ENCODE data around the gene IGSF21.

IGSF21 gene

DNA sequence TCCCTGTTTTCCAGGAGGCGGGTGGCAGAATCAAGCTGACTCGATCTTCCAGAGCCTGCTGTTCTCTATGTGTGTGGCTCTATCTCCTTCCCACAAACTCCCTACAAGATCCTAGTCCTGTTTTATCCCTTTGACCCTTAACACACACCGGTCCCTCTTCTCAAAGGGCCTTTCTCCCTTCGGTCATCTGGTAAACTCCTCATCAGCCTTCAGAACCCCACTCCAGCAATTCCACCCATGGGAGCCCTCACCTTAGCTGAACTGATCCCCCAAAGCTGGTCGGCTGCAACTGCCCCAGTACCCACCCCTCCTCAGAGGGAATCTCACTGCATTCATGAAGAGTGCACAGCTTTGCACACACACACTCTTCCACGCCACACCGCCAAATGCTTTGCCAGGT is 184.9 kb downstream of the IGSF21 start:
- no peak for DNase-seq

DNA sequence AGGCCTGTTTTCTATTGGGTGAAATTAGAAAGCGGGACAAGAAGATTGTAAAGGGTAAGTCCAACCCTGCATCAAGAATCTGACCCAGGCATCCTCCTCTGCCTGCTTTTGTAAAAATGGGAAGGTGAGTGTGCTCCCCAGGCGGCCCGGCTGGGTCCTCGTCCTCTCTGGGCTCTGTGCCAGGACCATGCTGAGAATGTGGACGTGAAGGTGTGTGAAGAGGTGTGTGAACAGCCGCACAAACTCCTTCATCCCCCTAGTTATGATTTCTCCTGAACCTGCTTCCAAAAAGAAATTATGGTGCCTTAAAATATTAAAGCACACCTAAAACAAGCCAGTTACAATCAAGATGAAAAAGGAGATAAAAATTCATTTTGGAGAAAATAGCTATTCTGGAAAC is 185.7 kb downstream of the IGSF21 start:
- no peak for DNase-seq

DNA sequence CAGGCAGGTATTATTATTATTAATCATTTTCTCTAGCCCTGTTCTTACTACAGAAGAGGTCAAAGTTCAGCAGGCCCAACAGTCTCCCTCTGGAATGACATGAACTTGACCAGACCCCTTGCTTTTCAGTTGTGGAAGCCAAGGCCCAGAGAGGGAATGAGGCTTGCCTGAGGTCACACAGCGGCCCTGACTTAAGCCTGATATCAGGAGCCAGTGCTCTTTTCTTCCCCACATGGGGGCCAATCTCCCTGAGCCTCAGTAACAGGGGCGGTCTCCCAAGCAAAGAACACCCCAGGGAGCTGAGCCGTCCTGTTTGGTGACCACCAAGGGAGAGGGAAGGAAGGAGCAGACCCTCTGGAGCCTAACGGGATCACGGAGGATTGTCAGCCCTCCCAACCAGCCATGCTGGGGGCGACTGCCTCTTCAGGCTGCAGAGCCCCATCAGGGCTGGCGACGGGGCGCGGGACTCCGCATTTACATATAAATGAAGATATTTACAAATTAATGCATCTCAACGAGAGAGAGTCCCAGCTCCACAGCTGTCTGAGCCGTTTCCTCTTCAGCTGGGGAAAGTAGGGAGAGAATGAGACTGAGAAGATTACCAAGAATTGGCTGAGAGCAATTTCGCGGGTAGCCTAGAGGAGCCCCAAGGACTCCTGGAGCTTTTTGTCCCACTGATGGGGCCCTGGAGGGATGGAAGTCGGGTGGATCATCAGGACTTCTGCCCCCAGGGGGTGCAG is 187.0 kb downstream of the IGSF21 start:
- no peak for DNase-seq

DNA sequence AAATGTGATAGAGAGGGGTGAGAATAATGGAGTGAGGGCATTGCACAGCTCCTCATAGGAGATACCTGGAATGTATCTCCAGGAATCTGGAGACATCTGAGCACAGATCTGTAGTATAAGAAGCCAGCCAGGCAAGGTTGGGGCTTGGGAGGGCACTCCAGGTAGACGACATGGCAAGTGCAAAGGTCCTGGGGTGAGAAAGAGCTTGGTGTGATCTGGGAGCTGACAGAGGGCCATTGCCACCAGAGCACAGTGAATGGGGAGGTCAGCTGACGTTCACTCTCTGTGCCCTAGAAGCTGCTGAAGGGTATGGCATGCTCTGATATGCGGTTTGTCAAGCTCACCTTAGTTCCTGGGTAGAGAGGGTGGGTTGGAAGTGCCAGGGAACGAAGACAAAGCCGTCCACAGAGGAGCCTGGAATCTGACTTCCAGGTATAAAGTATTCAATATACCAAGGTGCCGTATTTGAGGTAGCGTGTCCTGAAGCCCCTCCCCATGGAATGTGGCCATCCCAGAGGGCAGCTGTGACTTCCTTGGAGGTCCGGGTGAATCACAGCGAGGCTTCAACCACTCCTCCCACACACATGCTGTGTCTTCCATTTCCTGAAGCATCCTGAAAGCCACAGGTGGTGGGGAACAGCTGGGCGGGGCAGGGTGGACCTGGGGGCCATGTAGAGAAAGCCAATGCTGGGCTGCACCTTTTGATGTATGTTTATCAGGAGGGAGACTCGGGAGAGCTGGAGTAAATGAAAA is 190.5 kb downstream of the IGSF21 start:
- DNase-seq, result no peak

DNA sequence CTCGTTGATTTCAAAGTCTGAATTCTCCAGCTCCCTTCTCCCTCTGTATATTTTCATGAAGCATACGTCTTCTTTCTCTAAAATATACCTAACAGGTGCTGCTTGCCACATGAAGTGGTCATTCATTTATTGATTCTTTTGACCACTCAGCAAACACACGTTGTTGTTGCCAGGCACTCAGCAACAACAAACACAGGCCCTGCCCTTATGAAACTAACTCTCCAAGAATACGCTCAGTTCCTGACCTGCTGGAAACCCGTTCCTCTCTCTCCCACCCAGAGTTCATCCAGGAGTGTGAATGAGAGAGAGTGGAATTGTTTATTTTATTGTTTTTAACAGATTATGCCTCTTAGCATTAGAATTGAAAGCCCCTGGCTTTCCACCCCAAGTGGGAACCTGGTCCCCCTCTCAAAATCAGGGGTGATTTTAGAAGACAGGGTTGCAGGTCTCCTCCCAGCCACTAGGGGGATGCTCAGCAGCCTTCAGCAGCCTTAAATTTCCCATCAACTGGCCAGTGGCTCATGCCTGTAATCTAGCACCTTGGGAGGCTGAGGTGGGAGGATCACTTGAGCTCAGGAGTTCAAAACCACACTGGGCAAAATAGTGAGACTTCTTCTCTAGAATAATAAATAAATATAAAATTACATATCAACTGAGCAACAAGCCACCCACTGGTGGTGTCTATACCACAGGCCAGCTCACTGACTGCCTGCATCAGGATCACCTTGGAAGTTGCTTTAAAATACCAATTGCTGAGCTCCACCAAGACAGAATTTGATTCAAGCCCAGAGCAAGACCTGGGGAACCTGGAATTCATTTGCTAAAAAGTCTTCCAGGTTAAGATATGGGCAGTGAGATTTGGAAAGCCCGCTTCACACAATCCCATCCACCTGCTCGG is 192.1 kb downstream of the IGSF21 start:
- DNase-seq, result no peak

DNA sequence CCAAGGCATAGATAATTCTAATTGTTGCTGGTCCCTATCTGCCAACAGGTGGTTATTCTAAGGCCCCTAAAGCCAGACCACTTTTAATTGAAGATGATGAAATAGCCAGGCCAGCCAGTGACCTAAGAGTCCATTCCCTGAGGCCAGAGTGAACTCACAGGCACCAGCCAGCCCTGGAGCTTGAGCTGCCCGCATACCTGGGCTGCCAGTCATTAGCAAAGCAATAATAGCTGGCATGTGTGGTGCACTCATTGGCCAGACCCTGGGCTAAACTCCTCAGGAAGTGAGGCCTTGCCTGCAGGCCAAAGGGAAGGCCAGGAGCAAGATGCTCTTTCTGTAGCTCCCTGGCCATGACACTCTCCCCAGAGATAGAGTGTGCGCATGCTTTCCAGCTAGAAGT is 192.8 kb downstream of the IGSF21 start:
- DNase-seq, result no peak

DNA sequence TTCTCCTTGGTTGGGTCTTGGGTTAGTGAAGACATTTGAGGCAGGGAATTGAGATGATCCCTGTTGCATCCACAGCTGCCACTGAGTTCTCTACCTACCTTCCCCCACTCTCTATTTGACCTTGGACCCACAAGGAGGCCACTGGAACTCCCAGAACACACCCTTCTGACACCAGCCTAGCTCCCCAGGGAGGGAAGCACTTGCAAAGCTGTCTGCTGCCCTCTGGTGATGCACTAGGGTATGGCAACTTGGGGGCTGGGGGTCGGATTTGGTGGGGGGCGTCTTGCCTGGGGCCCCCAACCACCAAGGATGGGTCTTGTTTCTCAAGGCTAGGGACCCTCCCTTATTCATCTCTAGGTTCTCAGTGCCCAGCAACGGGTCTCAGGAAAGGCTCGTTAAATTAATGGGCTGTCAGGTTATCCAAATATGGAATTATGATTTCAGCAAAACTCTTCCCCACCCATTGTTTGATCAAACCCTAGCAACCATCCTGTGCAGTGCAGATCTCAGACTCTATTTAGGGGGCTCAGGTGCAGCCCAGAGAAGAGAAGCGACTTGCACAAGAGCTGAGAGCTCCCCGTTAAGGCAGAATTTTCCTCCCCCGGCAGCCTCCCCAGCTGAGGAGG is 195.3 kb downstream of the IGSF21 start:
- no peak for DNase-seq

DNA sequence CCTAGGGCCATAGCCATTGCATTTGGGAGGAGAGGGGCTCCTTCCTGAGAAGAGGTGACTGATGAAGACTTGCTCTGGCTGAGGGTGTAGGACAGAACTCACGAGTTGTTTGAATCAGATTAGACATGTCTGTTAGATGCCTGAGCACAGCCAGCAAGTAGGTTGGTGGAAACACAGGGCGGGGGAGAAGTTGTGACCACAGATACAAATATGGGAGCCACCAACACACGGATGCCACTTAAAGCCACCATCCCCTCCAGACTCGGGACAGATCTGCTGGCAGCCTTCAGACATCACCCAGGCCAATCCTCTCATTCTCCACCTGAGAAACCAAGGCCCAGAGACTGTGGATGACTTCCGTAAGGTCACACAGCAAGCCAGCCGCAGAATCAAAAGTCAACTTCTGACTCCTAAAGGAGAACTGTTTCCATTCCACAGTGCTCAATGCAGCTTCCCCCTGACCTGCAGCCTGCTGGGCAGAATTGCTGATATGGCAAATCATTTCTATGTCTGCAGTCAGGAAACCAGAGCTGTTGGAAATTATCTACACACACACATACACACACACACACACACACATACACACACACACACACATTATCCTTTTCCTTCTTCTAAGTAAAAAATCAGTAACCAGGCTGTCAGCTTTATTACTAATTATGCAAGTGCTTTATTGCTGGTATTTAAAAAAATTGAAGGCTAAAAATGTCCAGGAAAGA is 196.7 kb downstream of the IGSF21 start:
- DNase-seq, result peak in 4 of 58 donors; percentile 6 to 29 (median 10)

DNA sequence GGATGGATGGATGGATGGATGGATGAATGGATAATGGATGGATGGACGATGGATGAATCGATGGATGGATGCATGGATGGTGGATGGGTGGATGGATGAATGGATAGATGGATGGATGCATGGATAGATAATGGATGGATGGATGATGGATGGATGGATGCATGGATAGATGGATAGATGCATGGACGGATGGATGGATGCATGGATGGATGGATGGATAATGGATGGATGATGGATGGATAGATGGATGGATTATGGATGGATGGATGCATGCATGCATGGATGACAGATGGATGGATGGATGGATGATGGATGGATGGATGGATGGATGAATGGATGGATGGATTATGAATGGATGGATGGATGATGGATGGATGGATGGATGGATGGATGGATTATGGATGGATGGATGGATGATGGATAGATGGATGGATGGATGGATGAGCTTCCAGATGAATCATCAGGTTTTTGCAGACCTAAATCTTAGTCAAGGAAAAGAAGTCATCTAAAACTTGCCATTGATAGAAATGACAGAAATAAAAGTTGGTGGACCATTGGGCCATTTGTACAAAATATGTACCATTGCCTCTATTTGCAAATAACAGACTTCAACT is 197.7 kb downstream of the IGSF21 start:
- no peak for DNase-seq

DNA sequence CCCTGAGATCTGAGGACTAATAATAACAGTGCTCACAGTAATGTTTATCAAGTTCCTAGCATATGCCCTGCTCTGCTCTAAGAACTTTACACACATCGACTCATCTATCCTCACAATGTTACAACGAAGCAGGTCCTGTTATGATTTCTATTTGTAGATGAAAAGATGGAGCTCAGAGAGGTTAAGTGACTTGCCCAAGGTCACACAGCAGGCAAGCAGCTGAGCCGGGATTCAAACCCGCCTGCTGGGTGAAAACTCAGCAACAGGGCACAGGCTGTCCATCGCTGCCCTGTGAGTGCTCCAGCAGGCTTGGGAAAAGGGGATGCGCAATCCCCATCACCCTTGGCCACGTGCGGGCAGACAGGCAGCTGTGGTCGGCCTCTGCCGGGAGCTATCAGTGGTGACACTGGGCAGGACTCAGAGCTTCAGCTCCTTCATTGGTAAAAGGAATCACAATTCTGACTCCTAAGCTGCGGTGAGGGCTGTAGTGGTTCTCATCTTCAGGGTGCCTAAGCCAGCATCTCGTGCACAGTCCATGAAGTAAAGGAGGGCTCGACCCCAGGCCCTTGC is 199.8 kb downstream of the IGSF21 start:
- no peak for DNase-seq

DNA sequence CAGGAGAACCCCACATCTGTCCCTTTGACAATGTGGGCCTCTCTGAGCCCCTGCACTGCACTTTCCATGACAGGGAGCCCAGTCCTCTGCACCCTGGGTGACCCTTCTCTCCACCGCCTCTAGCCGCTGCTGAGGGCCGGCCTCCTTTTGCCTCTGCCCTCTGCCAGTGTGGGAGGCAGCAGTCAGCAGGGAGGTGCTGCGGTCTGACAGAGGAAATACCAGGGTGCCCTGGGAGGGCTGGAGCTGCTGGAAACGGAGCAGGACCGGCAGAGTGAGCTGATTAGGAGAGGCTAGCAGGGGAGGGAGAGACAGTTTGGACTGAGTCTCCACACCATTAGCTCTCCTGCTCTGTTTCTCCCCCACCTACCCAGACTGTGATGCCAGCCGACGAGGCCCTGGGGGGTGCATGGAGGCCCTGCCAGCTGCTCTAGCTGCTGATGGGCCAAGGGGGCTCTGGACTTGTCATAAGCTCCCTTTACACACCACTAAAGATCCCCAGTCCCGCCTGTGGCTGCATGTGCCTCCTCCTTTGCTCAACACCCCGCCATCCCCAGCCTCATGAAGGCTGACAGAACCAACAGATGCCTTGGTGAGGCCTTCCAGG is 202.1 kb downstream of the IGSF21 start:
- no peak for DNase-seq

DNA sequence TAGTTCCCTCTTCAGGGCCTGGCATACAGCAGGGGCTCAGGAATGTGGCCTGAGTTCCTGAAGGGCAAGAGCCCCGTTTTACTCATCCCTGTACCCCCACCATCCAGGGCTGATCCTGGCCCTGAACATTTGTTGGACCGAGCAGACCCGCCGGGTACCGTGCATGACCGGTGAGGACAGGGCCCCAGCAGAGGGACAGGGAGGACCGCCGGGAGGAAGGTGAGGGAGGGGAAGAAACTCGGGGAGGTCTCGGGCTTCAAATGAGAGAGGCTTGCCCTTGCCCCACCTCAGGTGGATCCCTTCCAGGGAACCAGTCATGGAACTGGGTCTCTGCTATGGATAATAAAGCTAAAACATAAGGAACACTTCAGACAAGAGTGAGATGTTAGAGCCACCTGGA is 205.4 kb downstream of the IGSF21 start:
- no peak for DNase-seq

DNA sequence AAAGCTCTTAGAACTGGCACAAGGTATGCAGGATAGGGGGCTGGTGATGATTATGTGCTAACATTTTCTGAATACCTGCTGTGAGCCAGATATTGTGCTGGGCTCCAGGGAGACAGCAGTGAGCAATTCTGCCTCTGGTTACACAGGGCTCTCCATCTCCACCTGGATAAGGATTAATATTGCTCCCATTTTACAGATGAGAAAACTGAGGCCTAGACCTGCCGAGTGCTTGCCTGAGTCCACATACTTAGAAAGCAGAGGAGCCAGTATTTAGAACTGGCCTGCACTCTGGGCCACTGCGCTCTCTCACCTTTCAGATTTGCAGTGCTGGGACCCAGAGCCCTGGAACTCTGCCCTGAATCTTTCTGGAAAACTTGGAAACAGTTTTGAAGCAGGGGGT is 205.9 kb downstream of the IGSF21 start:
- no peak for DNase-seq

DNA sequence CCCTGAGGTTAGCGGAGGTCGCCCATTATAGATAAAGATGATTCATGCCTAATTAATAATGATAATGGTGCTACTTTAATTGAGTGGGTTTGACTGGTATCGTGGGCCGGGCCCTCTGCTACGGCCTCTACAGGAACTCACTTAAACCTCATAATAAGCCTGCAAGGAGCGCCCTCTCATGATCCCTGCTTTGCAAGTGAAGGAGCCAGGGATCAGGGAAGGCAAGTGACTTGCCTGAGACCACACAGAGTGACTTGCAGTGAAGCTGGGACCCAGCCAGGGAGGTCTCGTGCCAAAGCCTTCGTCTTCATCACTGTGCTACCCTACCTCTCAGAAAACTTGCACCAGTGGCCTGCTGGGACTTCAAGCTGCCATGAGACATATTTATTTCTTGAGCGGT is 206.8 kb downstream of the IGSF21 start:
- DNase-seq, result no peak

DNA sequence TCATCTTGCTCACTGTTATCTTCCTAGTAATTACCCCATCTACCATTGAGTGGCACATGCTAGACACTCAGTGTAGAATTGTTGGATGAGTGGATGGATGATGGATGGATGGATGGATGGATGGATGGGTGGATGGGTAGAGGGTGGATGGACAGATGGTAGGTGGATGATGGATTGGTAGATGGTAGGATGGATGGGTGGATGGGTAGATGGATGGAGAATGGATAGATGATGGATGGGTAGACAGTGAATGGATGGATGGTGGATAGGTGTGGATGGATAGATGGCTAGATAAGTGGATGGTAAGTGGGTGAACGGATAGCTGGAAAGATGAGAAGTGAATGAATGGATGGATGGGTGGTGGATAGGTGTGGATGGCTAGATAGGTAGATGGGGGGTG is 207.9 kb downstream of the IGSF21 start:
- DNase-seq, result no peak

DNA sequence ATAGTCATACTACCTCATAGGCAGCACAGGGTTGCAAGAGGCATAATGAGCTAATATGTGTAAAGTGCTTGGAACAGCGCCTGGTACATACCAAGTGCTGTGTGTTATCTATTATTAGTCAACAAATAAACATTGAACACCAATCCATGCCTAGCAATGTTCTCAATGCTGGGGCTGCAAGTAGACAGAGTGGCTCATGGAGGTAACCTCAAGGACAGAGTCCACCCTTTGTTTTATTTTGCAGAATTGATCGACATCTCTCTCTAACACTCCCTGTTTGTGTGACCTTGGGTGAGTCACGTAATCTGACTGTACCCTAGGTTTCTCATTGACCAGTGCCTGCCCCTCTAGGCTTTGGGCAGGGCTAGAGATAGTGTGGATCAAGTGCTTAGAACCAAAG is 209.2 kb downstream of the IGSF21 start:
- no peak for DNase-seq

DNA sequence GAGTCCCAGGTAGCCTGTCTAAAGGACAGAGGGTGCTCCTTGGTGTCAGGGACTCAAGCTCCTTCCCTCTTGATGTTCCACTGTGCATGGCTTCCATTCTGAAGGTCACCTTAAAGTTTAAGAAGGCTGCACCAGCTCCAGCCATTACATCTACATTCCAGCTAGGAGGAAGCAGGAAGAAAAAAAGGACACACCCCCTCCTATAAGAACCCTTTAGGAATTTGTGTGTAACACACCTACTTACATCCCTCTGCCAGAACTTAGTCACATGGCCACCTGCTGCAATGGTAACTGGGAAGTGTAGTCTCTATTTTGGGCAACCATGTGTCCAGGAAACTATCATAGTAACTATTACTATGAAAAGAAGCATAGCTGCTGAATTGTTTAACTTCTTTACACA is 211.5 kb downstream of the IGSF21 start:
- DNase-seq, result no peak

DNA sequence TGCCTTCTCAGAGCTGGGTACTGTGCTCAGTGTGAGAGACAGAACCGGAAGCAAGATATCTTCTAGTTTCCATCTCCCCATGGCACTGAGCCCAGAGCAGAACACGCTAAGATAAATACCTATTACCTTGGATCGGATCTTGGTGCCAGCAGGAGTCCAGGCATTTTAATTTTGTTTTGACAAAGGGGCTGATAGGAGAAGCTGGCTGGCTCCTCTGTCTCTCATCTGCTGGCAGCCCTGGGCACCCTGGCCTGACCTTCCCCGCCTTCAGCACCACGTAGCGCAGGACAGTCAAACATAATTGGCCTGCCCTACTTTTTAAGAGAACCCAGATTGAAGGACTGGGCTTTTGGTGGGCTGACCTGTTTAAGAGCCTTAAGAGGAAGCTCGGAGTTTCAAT is 212.5 kb downstream of the IGSF21 start:
- DNase-seq, result no peak

DNA sequence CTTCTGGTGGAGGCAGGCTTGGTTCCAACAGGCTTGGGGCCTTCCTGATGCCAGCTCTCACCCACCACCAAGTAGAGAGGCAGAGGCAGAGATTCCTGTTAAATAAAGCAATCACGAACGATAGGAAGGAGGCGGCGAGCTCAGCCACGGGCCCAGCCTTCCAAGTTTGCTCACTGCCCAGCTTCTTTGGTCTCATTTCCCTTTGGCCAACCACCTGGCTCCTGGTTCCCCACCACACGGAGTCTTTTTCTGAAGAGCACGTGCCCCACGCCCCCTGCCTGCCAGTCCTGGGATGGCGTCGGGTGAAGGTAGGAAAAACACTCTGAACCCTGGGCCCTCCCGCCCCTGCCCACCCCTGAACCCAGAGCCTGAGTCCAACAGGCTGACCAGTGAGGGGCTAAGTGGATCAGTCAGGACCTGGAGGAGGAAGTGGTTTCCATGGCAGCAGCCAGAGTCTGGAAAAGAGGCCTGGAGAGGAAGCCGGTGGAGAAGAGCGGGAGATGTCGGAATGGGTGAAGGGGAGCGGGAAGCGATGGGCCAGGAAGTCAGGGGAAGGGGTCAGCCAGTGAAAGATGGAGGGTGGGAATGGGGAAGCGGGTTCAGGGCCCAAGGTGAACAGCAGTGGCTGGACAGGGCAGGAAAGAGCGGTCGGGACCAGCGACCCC is 214.9 kb downstream of the IGSF21 start:
- peak in 18 of 58 donors; percentile 4 to 36 (median 14) for DNase-seq
